PC-9 (cell line): ENCODE results near the gene CLDN9.

Experiments
- EZH2 ChIP-seq: fragments of 200-600 bp; sonication (generic); IDR thresholded peaks from 2 replicates; pipeline ENCODE4 v1.8.0; 2017; ENCODE audit warnings: antibody characterized with exemption, low read depth
- TF ChIP-seq, protein P1 (sequence below): fragments of 200-600 bp; sonication (generic); conservative IDR thresholded peaks from 2 replicates; pipeline ENCODE4 v1.6.1; 2017; ENCODE audit warnings: mixed run types, antibody characterized with exemption, mild to moderate bottlenecking, moderate library complexity

GRCh38 chr16:3038256-3038655, 25.5 kb downstream of the CLDN9 start:
- TF ChIP-seq, protein P1, sequence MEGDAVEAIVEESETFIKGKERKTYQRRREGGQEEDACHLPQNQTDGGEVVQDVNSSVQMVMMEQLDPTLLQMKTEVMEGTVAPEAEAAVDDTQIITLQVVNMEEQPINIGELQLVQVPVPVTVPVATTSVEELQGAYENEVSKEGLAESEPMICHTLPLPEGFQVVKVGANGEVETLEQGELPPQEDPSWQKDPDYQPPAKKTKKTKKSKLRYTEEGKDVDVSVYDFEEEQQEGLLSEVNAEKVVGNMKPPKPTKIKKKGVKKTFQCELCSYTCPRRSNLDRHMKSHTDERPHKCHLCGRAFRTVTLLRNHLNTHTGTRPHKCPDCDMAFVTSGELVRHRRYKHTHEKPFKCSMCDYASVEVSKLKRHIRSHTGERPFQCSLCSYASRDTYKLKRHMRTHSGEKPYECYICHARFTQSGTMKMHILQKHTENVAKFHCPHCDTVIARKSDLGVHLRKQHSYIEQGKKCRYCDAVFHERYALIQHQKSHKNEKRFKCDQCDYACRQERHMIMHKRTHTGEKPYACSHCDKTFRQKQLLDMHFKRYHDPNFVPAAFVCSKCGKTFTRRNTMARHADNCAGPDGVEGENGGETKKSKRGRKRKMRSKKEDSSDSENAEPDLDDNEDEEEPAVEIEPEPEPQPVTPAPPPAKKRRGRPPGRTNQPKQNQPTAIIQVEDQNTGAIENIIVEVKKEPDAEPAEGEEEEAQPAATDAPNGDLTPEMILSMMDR = no peak
- TF ChIP-seq EZH2 = no peak
